K562 (cell line): Measurements from ENCODE around the gene RPRD1B. TPM values are rescaled to one million over a fixed set of nuclear protein-coding genes. Genes with fewer than 3 reads are reported as not detected.

ENCODE experiments used
- ARID4B ChIP-seq: sonication (generic); formaldehyde crosslinking; IDR thresholded peaks from 2 replicates; pipeline ENCODE4 v1.8.0; 2022; ENCODE audit warnings: mild to moderate bottlenecking, missing genetic modification reagents
- CHD1 ChIP-seq: fragments of 200-600 bp; sonication (generic); IDR thresholded peaks from one replicate; pipeline ENCODE4 v1.6.1; 2012; ENCODE audit warnings: mild to moderate bottlenecking, moderate library complexity, low read length, inconsistent platforms
- CHD2 ChIP-seq: IDR thresholded peaks from 2 replicates; pipeline ENCODE4 v1.6.1; 2011; ENCODE audit warnings: low read depth, low read length
- DNMT1 ChIP-seq: fragments of 450-650 bp; IDR thresholded peaks from 2 replicates; pipeline ENCODE4 v1.6.1; 2016; ENCODE audit warnings: antibody characterized with exemption, mild to moderate bottlenecking
- HDAC6 ChIP-seq: IDR thresholded peaks from 2 replicates; pipeline ENCODE4 v1.6.1; 2012; ENCODE audit warnings: low read depth, mild to moderate bottlenecking, control low read depth, inconsistent platforms, low read length, moderate library complexity
- HNRNPL ChIP-seq: fragments of 200-400 bp; formaldehyde crosslinking; IDR thresholded peaks from 2 replicates; pipeline ENCODE4 v1.6.1; 2017; ENCODE audit warnings: low read depth, mild to moderate bottlenecking, low read length
- MLX ChIP-seq, 2 experiments: fragments of 450-650 bp in 1 of 2; sonication (generic) in 1 of 2; formaldehyde crosslinking; conservative IDR thresholded peaks; 2 replicates each; pipeline versions ENCODE4 v1.4.0 to v1.8.1; 2020 to 2022; ENCODE audit warnings: mild to moderate bottlenecking in 1 of 2, missing genetic modification reagents in 1 of 2
- MTA1 ChIP-seq: fragments of 450-650 bp; IDR thresholded peaks from 2 replicates; pipeline ENCODE4 v1.6.1; 2017; ENCODE audit warnings: borderline replicate concordance
- PHF20 ChIP-seq: fragments of 450-650 bp; IDR thresholded peaks from 2 replicates; pipeline ENCODE4 v1.6.1; 2018; ENCODE audit not compliant: partially characterized antibody
- PTRF ChIP-seq: fragments of 450-650 bp; IDR thresholded peaks from 2 replicates; pipeline ENCODE4 v1.6.1; 2016; ENCODE audit warnings: mild to moderate bottlenecking, missing genetic modification characterization, missing compliant biosample characterization
- SMAD1 ChIP-seq: fragments of 150-350 bp; IDR thresholded peaks from 2 replicates; pipeline ENCODE4 v1.6.1; 2014; ENCODE audit warnings: low read length, low read depth; ENCODE audit not compliant: partially characterized antibody
- SMAD4 ChIP-seq: fragments of 250-450 bp; sonication (Bioruptor Pico); conservative IDR thresholded peaks from 2 replicates; pipeline ENCODE4 v1.8.0; 2021; ENCODE audit warnings: inconsistent platforms, mild to moderate bottlenecking, moderate library complexity
- SMARCB1 ChIP-seq: IDR thresholded peaks from 2 replicates; pipeline ENCODE4 v1.6.1; 2011; ENCODE audit warnings: improper control_type of control experiment, low read depth; ENCODE audit not compliant: insufficient read length
- SMARCC2 ChIP-seq: fragments of 450-650 bp; IDR thresholded peaks from 2 replicates; pipeline ENCODE4 v1.6.1; 2017; ENCODE audit warnings: antibody characterized with exemption, moderate library complexity, mild to moderate bottlenecking, low read depth
- SP2 ChIP-seq: IDR thresholded peaks from 2 replicates; pipeline ENCODE4 v1.6.1; 2011; ENCODE audit warnings: mild to moderate bottlenecking, low read depth, low read length, moderate library complexity; ENCODE audit not compliant: poor library complexity, severe bottlenecking; ENCODE audit errors: extremely low read depth
- TAF1 ChIP-seq: IDR thresholded peaks from 2 replicates; pipeline ENCODE4 v1.6.1; 2011; ENCODE audit warnings: mild to moderate bottlenecking, low read length, moderate library complexity; ENCODE audit not compliant: insufficient read depth, control insufficient read depth, severe bottlenecking; ENCODE audit errors: extremely low read depth
- TAF15 ChIP-seq: fragments of 200-400 bp; formaldehyde crosslinking; IDR thresholded peaks from 2 replicates; pipeline ENCODE4 v1.6.1; 2017; ENCODE audit warnings: mild to moderate bottlenecking, low read depth, low read length, moderate library complexity
- USF2 ChIP-seq: sonication (generic); formaldehyde crosslinking; IDR thresholded peaks from 2 replicates; pipeline ENCODE4 v1.5.0; 2020; ENCODE audit warnings: missing genetic modification reagents
- ZBTB8A ChIP-seq: fragments of 450-650 bp; IDR thresholded peaks from 2 replicates; pipeline ENCODE4 v1.6.1; 2018; ENCODE audit warnings: mild to moderate bottlenecking, moderate library complexity; ENCODE audit not compliant: partially characterized antibody
- ZBTB9 ChIP-seq: fragments of 450-650 bp; formaldehyde crosslinking; IDR thresholded peaks from 2 replicates; pipeline ENCODE4 v1.4.0; 2020; ENCODE audit warnings: mild to moderate bottlenecking, moderate library complexity
- ZNF12 ChIP-seq: sonication (generic); formaldehyde crosslinking; IDR thresholded peaks from 2 replicates; pipeline ENCODE4 v1.4.0; 2020; ENCODE audit warnings: mild to moderate bottlenecking, missing genetic modification reagents
- ZNF717 ChIP-seq: fragments of 250-450 bp; sonication (Bioruptor Pico); IDR thresholded peaks from 2 replicates; pipeline ENCODE4 v1.5.0; 2021
- ZNF766 ChIP-seq: fragments of 200-800 bp; sonication (Bioruptor generic); conservative IDR thresholded peaks from 2 replicates; pipeline ENCODE4 v1.6.1; 2016; ENCODE audit warnings: missing genetic modification characterization, missing compliant biosample characterization
- polyA plus RNA-seq, 8 experiments: library from polyadenylated mRNA; depleted of rRNA in 4 of 8; stranded (reverse) in 5 of 8; unstranded in 3 of 8; fragments of >200 nt; fragmentation: Nextera tagmentation in 2 of 8; fragmentation: Illumina TruSeq in 1 of 8; extraction: Ambion mirVana in 2 of 8; extraction: Trizol in 1 of 8; gene quantifications; 2 replicates each; pipeline versions ENCODE4 v1.2.1 to v1.2.3, GENCODE V29; 2011 to 2014; ENCODE audit warnings: inconsistent platforms in 1 of 8, missing spikeins in 1 of 8
- total RNA-seq, 7 experiments: library from RNA; depleted of rRNA in 6 of 7; stranded (reverse); fragments of >200 nt in 6 of 7; fragmentation: Illumina TruSeq in 2 of 7; extraction: Trizol in 2 of 7; gene quantifications; 2 replicates each; pipeline versions ENCODE4 v1.2.1 to v1.2.3, GENCODE V29; 2011 to 2021; ENCODE audit warnings: low replicate concordance in 1 of 7

The RPRD1B gene
- total and polyA plus RNA-seq, 9 of the 15 experiments (the other 6 are each of a cell fraction or from before 2014, with no cell fraction given): 5.5 to 43.0 (median 24.4) TPM

- TF ChIP-seq SMARCB1: no peak
- TF ChIP-seq MLX (CRISPR knock-in tag; conservative IDR thresholded peaks at IDR 0.05): no peak
- TF ChIP-seq USF2 (CRISPR knock-in tag): no peak
- no peak for TF ChIP-seq SMAD1
- TF ChIP-seq ZNF766 (CRISPR knock-in tag): peak; percentile 85
- 0 out of 2 replicates have a peak, but pooled peaks have one; percentile 41 for TF ChIP-seq SMARCC2
- TF ChIP-seq PTRF (tag): no peak
- no peak for TF ChIP-seq CHD1
- no peak for TF ChIP-seq ZNF12
- no peak for TF ChIP-seq TAF1
- no peak for TF ChIP-seq SP2
- no peak for TF ChIP-seq ARID4B (CRISPR knock-in tag)
- TF ChIP-seq ZNF717 (CRISPR knock-in tag): no peak
- no peak for TF ChIP-seq DNMT1
- no peak for TF ChIP-seq PHF20
- no peak for TF ChIP-seq CHD2
- no peak for TF ChIP-seq HNRNPL
- no peak for TF ChIP-seq TAF15
- no peak for TF ChIP-seq ZBTB8A
- no peak for TF ChIP-seq HDAC6
- no peak for TF ChIP-seq MTA1
- peak; percentile 56; the same call in 1 of the 2 replicates for TF ChIP-seq SMAD4 (CRISPR knock-in tag)
- TF ChIP-seq ZBTB9 (CRISPR knock-in tag): no peak
Measured at GRCh38 chr20:38084425-38084951, 50.9 kb downstream of the RPRD1B start (continued).
